ENCODE data around the gene HMX3.

Gene HMX3

DNA sequence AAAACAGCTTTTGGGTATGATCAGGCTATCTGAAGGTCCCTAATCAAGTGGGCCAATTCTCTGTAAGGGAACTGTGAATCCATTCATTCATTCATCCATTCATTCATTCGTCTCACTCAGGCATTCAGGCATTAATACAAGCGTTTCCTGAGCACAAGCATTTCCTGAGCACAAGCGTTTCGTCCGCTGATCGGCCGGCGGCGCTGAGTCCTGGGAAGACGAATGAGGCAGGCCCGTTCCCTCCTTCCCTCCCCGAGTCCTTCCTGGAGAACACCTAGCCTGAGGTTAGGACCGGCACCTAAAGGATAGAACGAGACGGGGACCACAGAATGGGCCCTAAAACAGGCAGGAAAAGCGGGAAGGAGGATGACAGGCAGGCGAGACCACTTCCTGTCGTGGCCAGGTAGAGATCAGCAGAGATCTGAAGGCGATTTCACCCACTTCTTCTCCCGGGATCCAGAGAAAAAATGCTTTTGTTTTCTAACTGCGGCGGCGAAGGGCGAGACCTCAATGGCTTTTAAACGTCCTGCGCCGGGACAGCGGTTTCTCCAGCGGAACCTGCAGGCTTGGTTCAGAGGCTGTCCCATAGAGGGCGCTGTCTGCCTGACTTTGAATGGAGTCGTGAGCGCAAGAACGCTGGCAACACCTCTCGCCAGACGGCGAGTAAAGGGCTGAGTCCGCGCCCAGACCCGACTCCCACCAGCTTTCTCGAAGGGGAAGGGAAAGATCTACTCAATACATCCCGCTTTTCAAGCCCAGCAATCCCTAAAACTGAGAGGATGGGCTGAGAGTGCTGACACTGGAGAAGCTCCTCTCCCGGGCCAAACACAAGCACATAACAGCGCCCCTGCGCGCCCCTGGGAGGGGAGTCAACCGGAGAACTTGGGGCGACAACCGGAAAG lies 2.9 kb upstream of the HMX3 start:
- in situ Hi-C loops (cut with MboI; ENCODE audit: low pct_unique_long_range_greater_than_20kb, low sequenced_read_pairs): loop anchor here (25.0 kb wide), 1 partner anchor 429 kb away; no protein-coding TSS in a partner anchor
- DNase-seq: peak; percentile 91

DNA sequence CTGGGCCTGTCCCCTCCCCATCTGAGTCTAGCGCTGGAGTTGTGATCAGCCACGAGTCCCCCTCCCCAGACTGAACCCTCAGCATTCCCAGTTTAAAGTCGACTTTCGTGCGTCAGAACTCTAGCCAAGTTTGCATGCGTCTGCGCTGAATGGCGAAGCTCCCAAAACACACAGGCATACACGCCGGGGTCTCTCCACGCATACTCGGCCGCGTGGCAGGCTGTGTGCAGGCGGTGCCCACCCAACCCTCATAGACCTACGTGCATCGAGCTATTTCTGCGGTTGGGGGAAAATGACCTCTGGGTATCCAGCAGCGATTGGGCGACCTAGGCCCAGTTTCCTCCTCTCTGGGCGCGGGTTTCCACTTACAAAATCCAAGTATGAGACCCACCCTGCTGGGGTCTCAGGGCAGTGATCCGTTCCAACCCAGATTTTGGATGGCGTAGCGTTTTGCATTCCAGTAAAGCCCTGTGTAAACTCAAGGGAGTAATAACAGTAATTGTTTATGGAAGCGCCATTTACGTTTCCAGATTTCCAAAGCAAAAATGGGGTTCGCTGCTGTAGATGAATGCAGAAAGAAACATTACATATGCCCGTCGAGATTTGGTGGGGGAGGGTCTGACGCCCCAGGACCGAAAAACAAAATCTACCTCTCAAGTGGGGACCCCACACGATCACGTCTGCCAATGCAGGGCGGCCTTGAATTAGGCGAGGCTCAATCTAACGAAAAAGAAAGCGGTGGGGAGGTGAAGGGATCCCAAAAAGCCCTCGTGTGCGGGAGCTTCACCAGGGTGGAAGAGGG lies 2.0 kb upstream of the HMX3 start:
- no peak for DNase-seq
- in situ Hi-C loops (cut with MboI; ENCODE audit: low pct_unique_long_range_greater_than_20kb, low sequenced_read_pairs): loop anchor here (25.0 kb wide), 1 partner anchor 429 kb away; no protein-coding TSS in a partner anchor

DNA sequence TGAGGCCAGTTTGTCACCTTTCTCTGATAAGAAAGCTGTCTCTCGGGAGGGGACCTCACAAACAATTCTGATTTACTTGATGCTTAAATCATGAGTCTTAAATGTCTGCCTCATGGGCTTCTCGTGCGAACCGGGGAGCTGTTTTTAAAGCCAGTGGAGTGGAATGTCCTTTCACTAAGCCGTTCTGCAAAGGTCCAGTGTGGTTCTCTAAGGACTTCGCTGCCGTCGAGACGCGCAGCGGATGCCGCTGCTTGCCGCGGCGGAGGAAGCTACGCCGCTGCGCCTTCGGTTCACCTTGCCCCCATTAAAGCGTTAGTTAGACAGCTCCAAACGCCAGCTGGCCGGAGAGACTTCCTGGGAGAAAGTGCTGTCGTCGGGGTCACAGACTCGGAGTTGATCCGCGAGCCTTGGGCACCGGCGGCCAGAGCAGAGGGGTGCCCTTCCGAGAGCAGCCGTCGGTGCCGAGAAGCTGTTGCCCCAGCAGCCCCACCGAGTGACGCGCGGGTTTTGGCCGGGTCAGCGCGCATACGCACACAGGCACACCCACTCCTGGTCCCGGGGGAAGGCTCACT lies 1.3 kb upstream of the HMX3 start:
- in situ Hi-C loops (cut with MboI; ENCODE audit: low pct_unique_long_range_greater_than_20kb, low sequenced_read_pairs): loop anchor here (25.0 kb wide), 1 partner anchor 428 kb away; no protein-coding TSS in a partner anchor

DNA sequence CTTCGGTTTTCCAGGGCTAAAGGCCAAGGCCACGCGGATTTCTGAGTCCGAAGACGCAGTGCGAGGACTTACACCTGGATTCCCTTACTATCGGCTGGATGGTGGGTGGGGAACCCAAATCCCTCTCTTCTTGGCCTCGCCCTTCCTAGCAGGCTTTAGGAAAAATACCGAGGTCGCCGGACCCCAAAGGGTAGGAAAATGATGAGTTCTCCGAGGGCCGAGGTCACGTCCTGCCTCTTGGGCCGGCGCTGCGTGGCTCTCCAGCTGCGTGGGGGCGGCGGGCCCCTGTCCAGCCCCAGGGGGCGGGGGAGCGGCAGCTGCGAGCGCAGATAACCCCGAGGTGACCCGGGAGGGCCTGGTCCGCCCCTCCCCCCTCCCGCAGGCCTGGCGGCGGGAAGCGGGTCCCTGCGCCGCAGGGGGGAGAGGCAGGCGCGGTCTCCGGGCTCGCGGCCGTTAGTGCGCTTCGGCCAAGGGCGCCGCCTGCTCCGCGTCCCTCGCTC lies 805 bp upstream of the HMX3 start:
- no peak for DNase-seq
- in situ Hi-C loops (cut with MboI; ENCODE audit: low pct_unique_long_range_greater_than_20kb, low sequenced_read_pairs): loop anchor here (25.0 kb wide), 1 partner anchor 427 kb away; no protein-coding TSS in a partner anchor

More for the DNA sequence above, 1.3 kb upstream of the HMX3 start:
- no peak for DNase-seq

DNA sequence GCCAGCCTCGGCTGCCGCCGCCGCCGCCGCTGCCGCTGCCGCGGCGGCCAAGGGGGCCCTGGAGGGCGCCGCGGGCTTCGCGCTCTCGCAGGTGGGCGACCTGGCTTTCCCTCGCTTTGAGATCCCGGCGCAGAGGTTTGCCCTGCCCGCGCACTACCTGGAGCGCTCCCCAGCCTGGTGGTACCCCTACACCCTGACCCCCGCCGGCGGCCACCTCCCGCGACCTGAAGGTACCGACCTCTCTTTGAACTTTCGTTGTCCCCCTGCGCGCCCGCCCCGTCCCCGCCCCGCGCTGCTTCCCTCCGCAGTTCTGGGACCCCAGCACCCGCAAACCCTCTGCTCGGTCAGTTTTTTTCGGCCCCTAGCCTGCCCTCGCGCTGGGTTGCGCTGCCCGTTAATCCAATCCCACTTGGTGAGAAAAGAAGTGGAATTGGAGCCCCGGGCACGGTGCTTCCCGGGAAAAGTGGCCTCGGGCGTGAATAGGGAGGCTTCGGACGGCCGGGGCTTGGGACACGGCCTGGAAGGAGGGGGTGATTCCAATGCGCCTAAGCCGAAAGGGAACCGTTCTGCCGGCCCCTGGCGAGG lies 543 bp downstream of the HMX3 start:
- no peak for DNase-seq
- in situ Hi-C loops (cut with MboI; ENCODE audit: low pct_unique_long_range_greater_than_20kb, low sequenced_read_pairs): loop anchor here (25.0 kb wide), 1 partner anchor 426 kb away; no protein-coding TSS in a partner anchor

DNA sequence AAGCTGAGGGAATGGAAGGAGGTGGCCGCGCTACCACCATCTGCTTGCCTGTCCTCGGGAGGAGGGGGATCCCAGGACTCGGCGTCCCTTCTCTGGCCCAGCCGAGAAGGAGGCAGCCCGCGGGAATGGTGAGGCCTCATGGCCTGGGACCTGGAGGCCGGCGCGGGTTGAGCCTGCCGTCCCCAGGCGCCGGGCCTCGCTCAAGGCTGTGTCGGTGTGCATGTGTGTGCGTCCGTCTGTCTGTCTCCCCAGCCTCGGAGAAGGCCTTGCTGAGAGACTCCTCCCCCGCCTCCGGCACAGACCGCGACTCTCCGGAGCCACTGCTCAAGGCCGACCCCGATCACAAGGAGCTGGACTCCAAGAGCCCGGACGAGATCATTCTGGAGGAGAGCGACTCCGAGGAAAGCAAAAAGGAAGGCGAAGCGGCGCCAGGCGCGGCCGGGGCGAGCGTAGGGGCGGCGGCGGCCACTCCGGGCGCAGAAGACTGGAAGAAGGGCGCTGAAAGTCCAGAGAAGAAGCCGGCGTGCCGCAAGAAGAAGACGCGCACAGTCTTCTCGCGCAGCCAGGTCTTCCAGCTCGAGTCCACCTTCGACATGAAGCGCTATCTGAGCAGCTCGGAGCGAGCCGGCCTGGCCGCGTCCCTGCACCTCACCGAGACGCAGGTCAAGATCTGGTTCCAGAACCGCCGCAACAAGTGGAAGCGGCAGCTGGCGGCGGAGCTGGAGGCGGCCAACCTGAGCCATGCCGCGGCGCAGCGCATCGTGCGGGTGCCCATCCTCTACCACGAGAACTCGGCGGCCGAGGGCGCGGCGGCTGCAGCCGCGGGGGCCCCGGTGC lies 1.3 kb downstream of the HMX3 start:
- peak; percentile 82 for DNase-seq
- in situ Hi-C loops (cut with MboI; ENCODE audit: low pct_unique_long_range_greater_than_20kb, low sequenced_read_pairs): loop anchor here (25.0 kb wide), 1 partner anchor 425 kb away; no protein-coding TSS in a partner anchor

DNA sequence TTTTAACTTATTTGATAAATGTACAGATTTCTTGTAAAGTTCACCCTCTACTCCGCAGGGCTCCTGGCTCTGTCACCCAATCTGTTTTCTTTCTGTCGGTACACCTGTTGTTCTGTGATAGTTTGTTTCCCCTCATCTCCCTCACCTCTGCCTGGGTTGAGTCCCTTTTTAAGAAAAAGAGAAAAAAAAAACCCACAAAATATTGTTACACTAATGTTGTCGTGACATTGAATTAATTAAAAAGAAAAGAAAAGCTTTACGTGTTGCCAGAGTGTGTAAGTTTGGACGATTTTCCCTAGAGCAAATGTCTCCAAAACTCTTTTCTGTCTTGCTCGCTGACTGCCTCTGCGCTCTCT lies 3.4 kb downstream of the HMX3 start:
- in situ Hi-C loops (cut with MboI; ENCODE audit: low pct_unique_long_range_greater_than_20kb, low sequenced_read_pairs): loop anchor here (25.0 kb wide), 1 partner anchor 423 kb away; no protein-coding TSS in a partner anchor
- no peak for DNase-seq

DNA sequence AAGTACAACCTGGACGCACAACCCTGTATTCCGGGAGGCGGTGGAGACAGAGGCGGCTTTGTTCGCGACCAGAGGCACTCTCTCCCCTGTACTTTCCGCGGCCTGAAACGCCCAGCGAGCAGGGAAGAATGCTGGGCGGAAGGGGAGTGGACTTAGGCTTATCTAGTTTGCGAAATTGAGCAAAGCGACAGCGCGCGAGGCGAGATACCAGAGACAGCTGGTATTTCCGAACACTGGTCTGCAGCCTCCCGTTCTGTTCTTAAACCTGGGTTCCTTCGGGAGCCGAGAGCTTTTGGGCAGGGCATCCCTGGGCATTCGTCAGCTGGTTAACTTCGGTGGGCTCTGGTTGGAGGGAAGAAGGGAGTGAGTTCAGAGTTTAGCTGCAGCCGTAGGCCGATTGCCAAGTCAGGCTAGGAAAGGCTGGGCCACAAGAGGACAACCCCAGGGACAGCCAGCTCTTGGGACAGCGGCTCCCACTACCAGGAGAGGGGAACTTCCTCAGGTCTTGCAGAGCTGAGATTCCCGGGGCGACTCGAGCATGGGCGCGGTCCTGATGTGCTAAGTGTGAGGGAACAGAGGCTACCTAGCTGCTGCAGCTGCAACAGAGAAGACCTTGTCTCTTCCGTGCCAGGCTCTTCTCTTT lies 3.9 kb downstream of the HMX3 start:
- in situ Hi-C loops (cut with MboI; ENCODE audit: low pct_unique_long_range_greater_than_20kb, low sequenced_read_pairs): loop anchor here (25.0 kb wide), 1 partner anchor 423 kb away; no protein-coding TSS in a partner anchor
- no peak for DNase-seq

DNA sequence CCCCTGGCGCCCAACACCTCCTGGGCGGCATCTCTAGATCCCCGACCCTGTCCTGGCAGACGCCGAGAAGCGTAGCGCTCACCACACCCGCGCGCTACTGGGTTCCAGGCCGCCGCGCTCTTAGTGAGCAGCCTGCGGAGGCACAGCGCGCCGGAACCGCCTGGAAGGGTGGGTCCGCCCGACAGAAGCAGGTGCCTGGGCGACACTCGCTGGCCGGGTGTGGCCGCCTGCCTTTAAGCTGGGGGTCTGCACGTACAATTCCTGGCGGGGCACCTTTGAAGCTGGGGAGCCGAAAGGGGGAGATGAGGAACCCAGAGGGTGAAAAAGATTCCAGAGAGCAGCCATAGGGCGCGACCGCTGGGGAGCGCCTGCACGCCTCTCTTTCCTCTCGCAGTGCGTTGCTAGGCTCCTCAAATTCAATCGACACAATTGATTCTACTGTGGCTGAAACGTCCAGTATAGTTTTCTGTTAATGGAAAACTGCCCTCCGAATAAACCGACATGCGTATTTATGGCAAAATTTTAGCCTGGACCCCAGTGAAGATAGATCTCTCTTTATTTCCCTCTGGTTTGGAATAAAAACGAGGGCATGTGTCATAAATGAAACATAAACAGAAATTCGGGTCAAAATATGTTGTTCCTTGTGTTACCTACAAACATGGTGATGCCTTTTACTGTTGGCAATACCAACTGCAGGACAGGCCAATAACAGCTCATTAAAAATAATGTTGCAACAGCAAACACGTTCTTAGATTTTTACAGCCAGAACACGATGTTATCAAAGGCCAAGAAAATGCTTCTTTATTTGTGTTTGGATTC lies 4.6 kb downstream of the HMX3 start:
- in situ Hi-C loops (cut with MboI; ENCODE audit: low pct_unique_long_range_greater_than_20kb, low sequenced_read_pairs): loop anchor here (25.0 kb wide), 1 partner anchor 422 kb away; no protein-coding TSS in a partner anchor
- DNase-seq: no peak

DNA sequence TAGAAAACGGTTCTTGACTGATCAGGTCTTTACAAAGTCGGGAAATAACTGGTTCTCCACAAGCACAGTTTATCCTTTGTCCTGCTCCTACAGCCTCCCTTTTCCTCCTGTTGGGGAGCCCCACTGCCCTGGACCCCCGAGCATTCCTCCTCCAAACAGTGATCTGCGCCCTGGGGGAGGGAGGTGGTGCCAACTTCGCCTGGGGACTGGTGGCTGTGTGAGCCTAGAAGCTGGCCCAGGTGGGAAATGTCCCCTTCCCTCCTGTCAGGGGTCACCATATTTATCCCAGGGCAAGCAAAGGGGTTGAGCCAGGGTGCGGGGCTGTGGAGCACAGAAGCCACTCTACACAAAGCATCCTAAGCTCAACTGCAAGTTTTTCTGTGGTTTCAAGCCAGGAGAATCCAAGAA lies 5.2 kb downstream of the HMX3 start:
- in situ Hi-C loops (cut with MboI; ENCODE audit: low pct_unique_long_range_greater_than_20kb, low sequenced_read_pairs): loop anchor here (25.0 kb wide), 1 partner anchor 421 kb away; no protein-coding TSS in a partner anchor
- no peak for DNase-seq

DNA sequence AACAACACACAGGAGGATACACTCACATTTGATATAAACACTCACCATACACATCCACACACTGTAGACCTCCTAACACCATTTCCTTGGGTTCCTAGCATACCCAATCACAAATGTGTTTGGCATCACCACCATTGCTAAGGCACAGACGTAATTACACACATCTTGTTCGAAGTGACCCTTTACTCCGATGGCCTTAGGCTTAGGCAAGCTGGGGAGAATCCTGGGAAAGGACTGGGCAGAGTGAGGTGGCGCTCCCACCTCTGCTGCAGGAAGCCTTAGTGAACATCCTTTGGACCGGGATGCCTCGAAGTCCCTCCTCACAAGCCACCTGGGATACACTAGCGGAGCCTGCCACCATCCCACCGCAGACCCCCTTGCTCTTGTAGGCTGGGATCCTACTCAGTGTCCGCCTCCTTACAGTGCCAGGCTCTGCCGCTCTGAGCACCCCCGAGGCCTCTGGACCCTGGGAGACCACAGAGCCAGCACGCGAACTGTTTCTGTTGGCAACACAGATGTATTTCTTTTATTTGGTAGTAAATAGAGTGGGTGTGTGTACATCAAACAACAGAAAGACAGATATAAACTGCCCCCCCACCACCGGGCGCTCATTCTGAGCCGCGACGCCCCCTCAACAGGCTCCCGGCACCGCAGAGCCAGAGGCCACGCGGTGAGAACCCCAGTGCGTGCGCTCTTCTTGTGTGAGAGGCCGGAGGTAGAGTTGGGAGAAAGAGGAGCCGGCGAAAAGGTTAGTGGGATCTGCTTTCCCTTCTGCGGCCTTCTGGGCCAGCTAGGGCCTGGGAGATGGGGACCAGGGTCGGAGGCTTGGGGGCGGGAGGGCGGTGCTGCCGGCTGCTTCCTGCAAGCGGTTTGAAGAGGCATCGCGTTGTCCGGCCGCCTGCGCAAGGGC lies 6.3 kb downstream of the HMX3 start:
- no peak for DNase-seq
- in situ Hi-C loops (cut with MboI; ENCODE audit: low pct_unique_long_range_greater_than_20kb, low sequenced_read_pairs): loop anchor here (25.0 kb wide), 1 partner anchor 420 kb away; no protein-coding TSS in a partner anchor

DNA sequence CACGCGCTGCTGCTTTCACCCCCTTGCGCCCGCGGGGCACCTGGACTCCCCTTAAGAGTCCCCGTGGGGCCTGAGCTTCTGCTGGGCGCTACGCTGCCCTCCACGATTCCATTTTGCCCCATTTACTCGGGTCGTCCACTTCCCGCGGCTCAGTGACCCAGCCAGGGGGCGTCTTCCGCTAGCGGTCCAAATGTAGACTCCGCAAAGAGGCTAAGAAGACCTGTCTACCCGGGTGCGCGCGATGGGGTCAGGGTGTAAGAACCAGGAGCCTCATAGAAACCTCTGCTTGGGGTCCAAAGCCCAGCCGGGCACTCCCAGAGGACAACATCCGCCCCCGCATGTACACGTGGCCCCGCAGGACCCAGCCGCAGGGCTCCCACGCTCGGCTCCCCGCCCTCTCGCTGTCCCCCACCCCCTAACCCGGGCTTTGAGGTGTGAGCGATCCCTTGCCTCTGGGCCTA lies 7.0 kb downstream of the HMX3 start:
- in situ Hi-C loops (cut with MboI; ENCODE audit: low pct_unique_long_range_greater_than_20kb, low sequenced_read_pairs): loop anchor here (25.0 kb wide), 1 partner anchor 420 kb away; no protein-coding TSS in a partner anchor

DNA sequence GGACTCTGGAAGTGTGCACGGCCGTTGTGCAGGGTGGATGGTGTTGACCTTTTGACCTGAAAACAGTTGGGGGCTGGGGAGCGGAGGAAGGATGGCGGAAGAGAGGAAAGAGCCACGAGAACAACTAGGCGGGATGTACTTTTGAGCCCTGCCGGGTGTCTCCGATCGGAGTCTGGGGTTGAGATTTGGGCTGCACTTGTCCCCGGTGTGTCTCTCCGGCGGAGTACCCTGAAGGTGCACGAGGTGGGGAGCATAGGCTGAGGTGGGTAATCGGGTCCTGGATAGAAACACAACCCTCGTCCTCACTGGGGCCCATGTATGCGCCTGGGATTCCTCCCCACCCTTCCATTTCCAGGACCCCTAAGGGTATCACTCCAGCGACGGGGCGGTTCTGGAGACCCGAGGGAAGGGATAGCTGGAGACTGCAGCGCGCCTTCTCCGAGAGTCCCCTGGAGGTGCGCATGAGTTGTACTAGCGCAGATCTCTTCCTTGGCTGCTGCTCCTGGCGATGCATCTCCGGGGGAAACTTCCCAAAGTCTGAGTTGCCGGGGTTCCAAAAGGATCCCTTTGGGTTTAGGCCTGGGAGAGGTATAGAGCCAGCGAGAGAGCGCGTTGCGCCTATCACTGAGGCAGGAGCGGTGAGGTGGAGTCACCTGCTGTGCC lies 7.5 kb downstream of the HMX3 start:
- no peak for DNase-seq
- in situ Hi-C loops (cut with MboI; ENCODE audit: low pct_unique_long_range_greater_than_20kb, low sequenced_read_pairs): loop anchor here (25.0 kb wide), 1 partner anchor 419 kb away; no protein-coding TSS in a partner anchor

More for the DNA sequence above, 7.0 kb downstream of the HMX3 start:
- DNase-seq: no peak

DNA sequence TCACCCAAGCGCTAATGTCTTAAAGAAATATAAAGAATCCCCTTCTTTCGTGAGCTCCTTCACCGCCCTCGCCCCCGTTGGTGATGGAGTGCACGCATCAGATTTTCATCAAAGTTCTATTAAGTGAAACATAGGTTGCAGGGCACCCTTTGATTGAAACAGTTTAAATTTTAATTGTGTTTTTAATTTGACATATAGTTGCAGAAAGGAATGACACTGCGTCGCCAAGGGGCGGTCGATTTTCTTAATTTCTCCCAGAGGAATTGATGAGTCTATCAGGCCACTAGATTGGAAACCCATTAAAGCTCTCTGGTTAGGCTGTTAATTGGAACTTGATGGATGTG lies 8.0 kb downstream of the HMX3 start:
- in situ Hi-C loops (cut with MboI; ENCODE audit: low pct_unique_long_range_greater_than_20kb, low sequenced_read_pairs): loop anchor here (25.0 kb wide), 1 partner anchor 419 kb away; no protein-coding TSS in a partner anchor

More for the DNA sequence above, 8.0 kb downstream of the HMX3 start:
- DNase-seq: no peak

All from KBM-7 (cell line).